Measurements from ENCODE around the gene GRAMD2B. TPM values are rescaled to one million over a fixed set of nuclear protein-coding genes. Genes with fewer than 3 reads are reported as not detected.

Gene GRAMD2B
- total RNA-seq, 1 experiment from 2014 or later: 33.6 TPM

DNA sequence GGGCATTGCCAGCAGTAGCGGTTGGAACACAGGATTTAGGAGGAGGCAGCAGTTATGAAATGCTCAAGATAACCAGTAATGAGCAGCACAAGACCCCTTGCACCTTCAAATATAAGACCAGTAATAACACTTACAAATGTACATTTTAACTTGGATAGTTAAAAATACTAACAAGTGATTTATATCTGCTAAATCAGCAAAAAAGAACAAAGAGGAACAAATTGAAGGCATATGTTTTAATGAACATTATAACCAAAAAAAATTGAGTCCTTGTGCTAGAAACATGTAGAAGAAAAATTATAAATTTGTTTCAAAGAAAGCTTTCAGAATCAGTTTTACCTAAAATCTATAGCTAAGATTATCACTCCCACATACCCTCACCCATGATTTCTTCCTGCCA lies 119.8 kb downstream of the GRAMD2B start:
- intact Hi-C loops (cut with micrococcal nuclease): loop anchor here (5.0 kb wide), 1 partner anchor 54 kb away; the partner anchor contains the start of gene ALDH7A1
- BruUV-seq (replicated peaks): no TSS peak

GRCh38 chr5:126543660-126544059 lies 120.5 kb downstream of the GRAMD2B start:
- Histone ChIP-seq H4K20me1 (ENCODE audit: low read length) (no peaks in the 10 kb centered on the region), H2AFZ (ENCODE audit: low read length) (no peak overlapping the region), H3K27me3 (ENCODE audit: low read length) (no peaks in the 10 kb centered on the region), H3K4me2 (ENCODE audit: low read length) (no peak overlapping the region), H3K79me2 (ENCODE audit: low read length) (no peaks in the 10 kb centered on the region), H3K9me3 (ENCODE audit: low read length) (no peaks in the 10 kb centered on the region), H3K36me3 (ENCODE audit: low read depth, low read length) (peaks cover 3% of the 10 kb centered on the region; the same call in 1 of the 2 replicates), H3K9me2 (replicated peaks; ENCODE audit: low read length) (no peaks in the 10 kb centered on the region), H3K27ac (ENCODE audit: low read length) (no peak overlapping the region), H3F3A (ENCODE audit: low read length, unreplicated experiment) (no peaks in the 10 kb centered on the region), H3K4me1 (ENCODE audit: insufficient read depth, low read length) (peaks cover 4% of the 10 kb centered on the region), H3K4me3 (ENCODE audit: low read length) (no peak overlapping the region), H3K9ac (ENCODE audit: low read length) (no peak overlapping the region)
- no TSS peak for BruUV-seq (replicated peaks)
- ATAC-seq (no peak), DNase-seq (no peak)
- CTCF ChIA-PET: interaction anchor here (0.6 kb wide), 1 partner anchor 62 kb away, joined by 3 read pairs; no protein-coding TSS in a partner anchor
- TF ChIP-seq CTCF (conservative IDR thresholded peaks at IDR 0.05; ENCODE audit: low read depth, low read length) (no peak), EZH2phosphoT487 (IDR thresholded peaks at IDR 0.05; ENCODE audit: borderline replicate concordance, low read length) (no peak), EZH2 (IDR thresholded peaks at IDR 0.05; ENCODE audit: low read length, unreplicated experiment) (no peak)
- intact Hi-C loops (cut with micrococcal nuclease): loop anchor here (5.0 kb wide), 1 partner anchor 54 kb away; the partner anchor contains the start of gene ALDH7A1
- POLR2A ChIA-PET (ENCODE audit: unreplicated experiment): interaction anchor here (0.7 kb wide), 1 partner anchor 156 kb away, joined by 13 read pairs; no protein-coding TSS in a partner anchor

More for the DNA sequence above, 119.8 kb downstream of the GRAMD2B start:
- Histone ChIP-seq H3K9ac (ENCODE audit: low read length) (no peak overlapping the region), H3K4me1 (ENCODE audit: insufficient read depth, low read length) (peaks cover 8% of the 10 kb centered on the region), H3K9me3 (ENCODE audit: low read length) (no peaks in the 10 kb centered on the region), H3K36me3 (ENCODE audit: low read depth, low read length) (peaks cover 3% of the 10 kb centered on the region; the same call in 1 of the 2 replicates), H3F3A (ENCODE audit: low read length, unreplicated experiment) (no peaks in the 10 kb centered on the region), H4K20me1 (ENCODE audit: low read length) (no peaks in the 10 kb centered on the region), H2AFZ (ENCODE audit: low read length) (no peak overlapping the region), H3K9me2 (replicated peaks; ENCODE audit: low read length) (no peaks in the 10 kb centered on the region), H3K4me3 (ENCODE audit: low read length) (no peak overlapping the region), H3K27ac (ENCODE audit: low read length) (no peak overlapping the region), H3K79me2 (ENCODE audit: low read length) (no peaks in the 10 kb centered on the region), H3K27me3 (ENCODE audit: low read length) (no peaks in the 10 kb centered on the region), H3K4me2 (ENCODE audit: low read length) (no peak overlapping the region)
- ATAC-seq (no peak), DNase-seq (no peak)
- ChIA-PET POLR2A (ENCODE audit: unreplicated experiment) (no interaction called here), CTCF (interaction anchor here (0.6 kb wide), 1 partner anchor 62 kb away, joined by 3 read pairs; no protein-coding TSS in a partner anchor)
- no peak for TF ChIP-seq EZH2 (IDR thresholded peaks at IDR 0.05; ENCODE audit: low read length, unreplicated experiment)
- TF ChIP-seq CTCF (conservative IDR thresholded peaks at IDR 0.05; ENCODE audit: low read depth, low read length): no peak
- no peak for TF ChIP-seq EZH2phosphoT487 (IDR thresholded peaks at IDR 0.05; ENCODE audit: borderline replicate concordance, low read length)

Other genes starting within 250 kb of the GRAMD2B start
- gene ALDH7A1, start 171.8 kb downstream of the GRAMD2B start, total RNA-seq (2014; rRNA removed): 45.8 and 45.9 TPM in 2 replicates
- 34.4 and 40.3 TPM in 2 replicates for gene PHAX, start 177.5 kb downstream of the GRAMD2B start, total RNA-seq (2014; rRNA removed)